H9 (cell line): ENCODE data around the gene FHIT. TPM values are rescaled to one million over a fixed set of nuclear protein-coding genes. Genes with fewer than 3 reads are reported as not detected.

ENCODE experiments used
- DNase-seq: peaks from one replicate; pipeline ENCODE4 v3.0.0-alpha.2; 2017
- H2AFZ ChIP-seq: one replicate; pipeline ENCODE4 v1.6.1; 2013; ENCODE audit warnings: mild to moderate bottlenecking, low read length, control low read depth, moderate library complexity
- H2AK5ac ChIP-seq: 2 replicates; pipeline ENCODE4 v1.6.1; 2013; ENCODE audit warnings: low read length, control low read depth, mixed read lengths; ENCODE audit not compliant: insufficient read length
- H2BK120ac ChIP-seq: one replicate; pipeline ENCODE4 v1.6.1; 2013; ENCODE audit warnings: low read depth, mild to moderate bottlenecking, low read length, control low read depth, inconsistent platforms; ENCODE audit not compliant: poor library complexity, severe bottlenecking
- H2BK12ac ChIP-seq: 2 replicates; pipeline ENCODE4 v1.6.1; 2013; ENCODE audit warnings: low read length, control low read depth, mixed read lengths, low read depth; ENCODE audit not compliant: insufficient read length
- H2BK15ac ChIP-seq: 2 replicates; pipeline ENCODE4 v1.6.1; 2013; ENCODE audit warnings: low read depth, low read length, control low read depth
- H2BK20ac ChIP-seq: one replicate; pipeline ENCODE4 v1.6.1; 2013; ENCODE audit warnings: low read depth, mild to moderate bottlenecking, low read length, control low read depth, inconsistent platforms; ENCODE audit not compliant: poor library complexity, severe bottlenecking
- H2BK5ac ChIP-seq: 2 replicates; pipeline ENCODE4 v1.6.1; 2013; ENCODE audit warnings: low read length, control low read depth, mixed read lengths; ENCODE audit not compliant: insufficient read length
- H3K14ac ChIP-seq: 2 replicates; pipeline ENCODE4 v1.6.1; 2013; ENCODE audit warnings: low read length, control low read depth; ENCODE audit not compliant: insufficient read depth
- H3K18ac ChIP-seq: 2 replicates; pipeline ENCODE4 v1.6.1; 2013; ENCODE audit warnings: low read depth, mild to moderate bottlenecking, mixed read lengths, low read length, control low read depth; ENCODE audit not compliant: insufficient read length
- H3K23ac ChIP-seq: 2 replicates; pipeline ENCODE4 v1.6.1; 2013; ENCODE audit warnings: low read length, control low read depth, mixed read lengths, low read depth; ENCODE audit not compliant: insufficient read length
- H3K23me2 ChIP-seq: 2 replicates; pipeline ENCODE4 v1.6.1; 2013; ENCODE audit warnings: low read depth, mild to moderate bottlenecking, mixed read lengths, low read length, control low read depth; ENCODE audit not compliant: insufficient read length, poor library complexity, severe bottlenecking
- H3K27ac ChIP-seq: 2 replicates; pipeline ENCODE4 v1.5.1; 2013; ENCODE audit warnings: low read length, control low read depth, mixed read lengths, low read depth; ENCODE audit not compliant: insufficient read length
- H3K27me3 ChIP-seq: 2 replicates; pipeline ENCODE4 v1.6.1; 2013; ENCODE audit warnings: low read length, control low read depth, inconsistent platforms; ENCODE audit not compliant: insufficient read depth
- H3K4ac ChIP-seq: 2 replicates; pipeline ENCODE4 v1.6.1; 2013; ENCODE audit warnings: low read depth, mild to moderate bottlenecking, control low read depth, inconsistent platforms, low read length, moderate library complexity
- H3K4me1 ChIP-seq: 2 replicates; pipeline ENCODE4 v1.6.1; 2013; ENCODE audit warnings: low read length, control low read depth, inconsistent platforms; ENCODE audit not compliant: insufficient read depth
- H3K4me2 ChIP-seq: 2 replicates; pipeline ENCODE4 v1.6.1; 2013; ENCODE audit warnings: low read length, control low read depth, mixed read lengths; ENCODE audit not compliant: insufficient read length, insufficient read depth
- H3K56ac ChIP-seq: 2 replicates; pipeline ENCODE4 v1.6.1; 2013; ENCODE audit warnings: low read depth, mild to moderate bottlenecking, mixed read lengths, low read length, control low read depth; ENCODE audit not compliant: insufficient read length
- H3K79me1 ChIP-seq: 2 replicates; pipeline ENCODE4 v1.6.1; 2013; ENCODE audit warnings: low read depth, mild to moderate bottlenecking, moderate library complexity, low read length, control low read depth, inconsistent platforms; ENCODE audit not compliant: insufficient read depth, poor library complexity, severe bottlenecking
- H3K79me2 ChIP-seq: 2 replicates; pipeline ENCODE4 v1.6.1; 2013; ENCODE audit warnings: low read length, control low read depth, inconsistent platforms; ENCODE audit not compliant: insufficient read depth
- H3K9ac ChIP-seq: 2 replicates; pipeline ENCODE4 v1.6.1; 2013; ENCODE audit warnings: low read length, control low read depth, mixed read lengths; ENCODE audit not compliant: insufficient read length; ENCODE audit errors: extremely low read depth
- H3K9me3 ChIP-seq: one replicate; pipeline ENCODE4 v1.6.1; 2013; ENCODE audit warnings: low read depth, low read length, inconsistent platforms; ENCODE audit not compliant: control insufficient read depth
- H3T11ph ChIP-seq: one replicate; pipeline ENCODE4 v1.6.1; 2013; ENCODE audit warnings: mild to moderate bottlenecking, low read length, control low read depth, inconsistent platforms
- H4K20me1 ChIP-seq: one replicate; pipeline ENCODE4 v1.6.1; 2013; ENCODE audit not compliant: control insufficient read depth, insufficient read length, insufficient read depth
- H4K5ac ChIP-seq: 2 replicates; pipeline ENCODE4 v1.6.1; 2013; ENCODE audit warnings: low read depth, mild to moderate bottlenecking, mixed read lengths, low read length, control low read depth; ENCODE audit not compliant: insufficient read length
- H4K8ac ChIP-seq: replicated peaks from 2 replicates; pipeline ENCODE4 v1.6.1; 2013; ENCODE audit warnings: low read length, control low read depth, mixed read lengths, low read depth; ENCODE audit not compliant: insufficient read length
- H4K91ac ChIP-seq: 2 replicates; pipeline ENCODE4 v1.6.1; 2013; ENCODE audit warnings: low read depth, mild to moderate bottlenecking, moderate library complexity, mixed read lengths, low read length, control low read depth; ENCODE audit not compliant: insufficient read length
- H3K27ac Mint-ChIP-seq, 3 experiments: 2 replicates in 2 of 3; 3 replicates in 1 of 3; pipeline ENCODE4 v1.8.0; 2020 to 2021; ENCODE audit warnings: mixed read lengths in 3 of 3, mild to moderate bottlenecking in 1 of 3, moderate library complexity in 1 of 3
- H3K27me3 Mint-ChIP-seq: 2 replicates; pipeline ENCODE4 v1.8.0; 2021; ENCODE audit warnings: low read depth, mild to moderate bottlenecking, moderate library complexity, mixed read lengths
- H3K36me3 Mint-ChIP-seq, 3 experiments: 2 replicates in 2 of 3; 3 replicates in 1 of 3; pipeline ENCODE4 v1.8.0; 2020 to 2021; ENCODE audit warnings: low read depth in 3 of 3, mixed read lengths in 3 of 3; ENCODE audit not compliant: insufficient read depth in 1 of 3
- H3K4me1 Mint-ChIP-seq, 2 experiments: 2 replicates each; pipeline ENCODE4 v1.8.0; 2020; ENCODE audit warnings: mixed read lengths in 2 of 2
- H3K4me3 Mint-ChIP-seq, 2 experiments: 2 replicates in 1 of 2; 3 replicates in 1 of 2; pipeline ENCODE4 v1.8.0; 2020 to 2021; ENCODE audit warnings: mild to moderate bottlenecking in 2 of 2, mixed read lengths in 2 of 2, moderate library complexity in 1 of 2
- H3K9me3 Mint-ChIP-seq, 2 experiments: 2 replicates in 1 of 2; 3 replicates in 1 of 2; pipeline ENCODE4 v1.8.0; 2020; ENCODE audit warnings: mild to moderate bottlenecking in 2 of 2, mixed read lengths in 2 of 2, moderate library complexity in 1 of 2
- WGBS: extraction: QIAGEN DNeasy Blood & Tissue Kit; methylation state at CpG from one replicate; pipeline ENCODE4 v1.1.7; 2013; ENCODE audit warnings: missing lambda C conversion rate, low lambda C conversion rate, mixed read lengths; ENCODE audit not compliant: insufficient read length; ENCODE audit errors: extremely low coverage; 5-methylcytosine and 5-hydroxymethylcytosine counted together
- total RNA-seq: library from RNA; stranded (reverse); gene quantifications from 2 replicates; pipeline ENCODE4 v1.2.1, GENCODE V29; 2021
- TF ChIP-seq, protein P1 (sequence below): fragments of 200-600 bp; sonication (generic); conservative IDR thresholded peaks from 3 replicates; pipeline ENCODE4 v1.8.0; 2021; ENCODE audit warnings: antibody characterized with exemption, mild to moderate bottlenecking

Gene FHIT
- total RNA-seq, 1 experiment from 2014 or later = 3.0 TPM

DNA sequence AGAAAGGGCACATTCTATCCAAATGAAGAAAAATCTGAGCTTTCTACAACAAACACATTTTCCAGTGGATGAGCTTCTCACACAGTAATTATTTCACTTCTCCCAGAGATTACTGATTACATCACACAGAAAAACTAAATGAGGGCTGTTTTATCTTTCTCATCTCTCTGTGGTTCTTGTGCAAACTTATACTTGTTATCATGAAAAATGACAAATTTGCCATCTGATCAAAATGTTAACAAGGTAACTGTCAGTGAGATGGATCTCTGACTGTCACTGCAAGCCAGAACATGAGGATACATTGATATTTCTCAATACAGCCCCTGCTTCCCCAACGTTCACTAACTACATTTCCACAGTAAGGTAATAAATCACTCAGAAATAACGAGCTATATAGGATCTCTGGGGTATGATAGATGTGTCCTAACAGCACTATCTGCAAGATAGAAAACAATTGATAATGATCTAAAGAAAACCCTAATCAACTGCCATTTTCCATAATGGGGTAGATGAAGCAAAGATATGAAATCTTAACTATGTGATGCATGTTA lies 1372.1 kb downstream of the FHIT start:
- Histone ChIP-seq H3K14ac (no peak overlapping the region), H3K23me2 (no peaks in the 10 kb centered on the region), H4K20me1 (no peaks in the 10 kb centered on the region), H4K5ac (no peak overlapping the region), H3T11ph (no peak overlapping the region), H2BK12ac (no peak overlapping the region), H2BK5ac (no peak overlapping the region), H2AK5ac (no peak overlapping the region), H3K56ac (no peak overlapping the region), H3K9me3 (no peaks in the 10 kb centered on the region), H4K91ac (no peak overlapping the region), H3K9ac (no peak overlapping the region), H3K79me2 (no peaks in the 10 kb centered on the region), H2BK15ac (no peak overlapping the region), H3K23ac (no peak overlapping the region), H3K27me3 (no peaks in the 10 kb centered on the region), H4K8ac (no peak overlapping the region), H3K4ac (no peak overlapping the region), H3K27ac (no peak overlapping the region), H3K18ac (no peak overlapping the region), H3K79me1 (no peaks in the 10 kb centered on the region), H3K4me2 (no peak overlapping the region), H2AFZ (no peak overlapping the region), H2BK20ac (no peak overlapping the region), H2BK120ac (no peak overlapping the region), H3K4me1 (no peaks in the 10 kb centered on the region)
- no peaks in the 10 kb centered on the region for H3K36me3 Mint-ChIP-seq
- no peak overlapping the region for H3K4me3 Mint-ChIP-seq
- H3K9me3 Mint-ChIP-seq = no peaks in the 10 kb centered on the region; a peak in 1 of 5 replicates
- no peak for DNase-seq
- no peak overlapping the region for H3K27ac Mint-ChIP-seq
- H3K27me3 Mint-ChIP-seq = no peaks in the 10 kb centered on the region
- TF ChIP-seq, protein P1, sequence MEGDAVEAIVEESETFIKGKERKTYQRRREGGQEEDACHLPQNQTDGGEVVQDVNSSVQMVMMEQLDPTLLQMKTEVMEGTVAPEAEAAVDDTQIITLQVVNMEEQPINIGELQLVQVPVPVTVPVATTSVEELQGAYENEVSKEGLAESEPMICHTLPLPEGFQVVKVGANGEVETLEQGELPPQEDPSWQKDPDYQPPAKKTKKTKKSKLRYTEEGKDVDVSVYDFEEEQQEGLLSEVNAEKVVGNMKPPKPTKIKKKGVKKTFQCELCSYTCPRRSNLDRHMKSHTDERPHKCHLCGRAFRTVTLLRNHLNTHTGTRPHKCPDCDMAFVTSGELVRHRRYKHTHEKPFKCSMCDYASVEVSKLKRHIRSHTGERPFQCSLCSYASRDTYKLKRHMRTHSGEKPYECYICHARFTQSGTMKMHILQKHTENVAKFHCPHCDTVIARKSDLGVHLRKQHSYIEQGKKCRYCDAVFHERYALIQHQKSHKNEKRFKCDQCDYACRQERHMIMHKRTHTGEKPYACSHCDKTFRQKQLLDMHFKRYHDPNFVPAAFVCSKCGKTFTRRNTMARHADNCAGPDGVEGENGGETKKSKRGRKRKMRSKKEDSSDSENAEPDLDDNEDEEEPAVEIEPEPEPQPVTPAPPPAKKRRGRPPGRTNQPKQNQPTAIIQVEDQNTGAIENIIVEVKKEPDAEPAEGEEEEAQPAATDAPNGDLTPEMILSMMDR = no peak
- peaks cover under 1 to 3% of the 10 kb centered on the region in 2 experiments; a peak in 3 of 4 replicates for H3K4me1 Mint-ChIP-seq
- no CpG with 5 or more reads among the region's 2 CpGs for WGBS
